Liver (tissue), 9 donors: Measurements from ENCODE around the gene C3orf18. TPM values are rescaled to one million over a fixed set of nuclear protein-coding genes. Genes with fewer than 3 reads are reported as not detected.

Experiments used
- DNase-seq: peaks from one replicate; pipeline ENCODE4 v3.0.0-alpha.2; 2017; ENCODE audit warnings: low spot score
- H3K27ac ChIP-seq, 2 donors: one replicate each; pipeline ENCODE4 v1.7.0; 2013; ENCODE audit warnings: inconsistent platforms in 2 of 2, low read length in 2 of 2, control low read depth in 1 of 2, low read depth in 1 of 2, mild to moderate bottlenecking in 1 of 2
- H3K27me3 ChIP-seq, 4 donors: one replicate each; pipeline versions ENCODE4 v1.6.1 to v1.7.0; 2013; ENCODE audit warnings: low read length in 3 of 4, inconsistent platforms in 1 of 4, mild to moderate bottlenecking in 1 of 4, moderate library complexity in 1 of 4; ENCODE audit not compliant: control insufficient read depth in 4 of 4, insufficient read depth in 4 of 4
- H3K36me3 ChIP-seq, 4 donors: one replicate each; pipeline versions ENCODE4 v1.6.1 to v1.7.0; 2013; ENCODE audit warnings: low read length in 3 of 4, mild to moderate bottlenecking in 3 of 4, low read depth in 1 of 4, moderate library complexity in 1 of 4; ENCODE audit not compliant: control insufficient read depth in 4 of 4, insufficient read depth in 3 of 4
- H3K4me1 ChIP-seq, 4 donors: one replicate each; pipeline versions ENCODE4 v1.6.1 to v1.7.0; 2013; ENCODE audit warnings: low read length in 3 of 4, mild to moderate bottlenecking in 3 of 4, moderate library complexity in 1 of 4; ENCODE audit not compliant: control insufficient read depth in 4 of 4, insufficient read depth in 4 of 4
- H3K4me3 ChIP-seq, 3 donors: one replicate each; pipeline versions ENCODE4 v1.6.1 to v1.7.0; 2013; ENCODE audit warnings: low read length in 3 of 3, control low read depth in 1 of 3, low read depth in 1 of 3, mild to moderate bottlenecking in 1 of 3
- H3K9ac ChIP-seq, 2 donors: one replicate each; pipeline ENCODE4 v1.7.0; 2013; ENCODE audit warnings: low read length in 2 of 2, mild to moderate bottlenecking in 2 of 2, moderate library complexity in 2 of 2, control low read depth in 1 of 2, low read depth in 1 of 2
- H3K9me3 ChIP-seq, 4 donors: one replicate each; pipeline versions ENCODE4 v1.6.1 to v1.7.0; 2013; ENCODE audit warnings: low read length in 3 of 4; ENCODE audit not compliant: control insufficient read depth in 4 of 4
- EGR1 ChIP-seq, 2 donors: IDR thresholded peaks; 2 replicates each; pipeline ENCODE4 v1.6.1; 2016 to 2018; ENCODE audit warnings: antibody characterized with exemption in 2 of 2, low read depth in 2 of 2
- FOXA1 ChIP-seq: IDR thresholded peaks from 2 replicates; pipeline ENCODE4 v1.6.1; 2016; ENCODE audit warnings: antibody characterized with exemption
- FOXA2 ChIP-seq: IDR thresholded peaks from 2 replicates; pipeline ENCODE4 v1.6.1; 2016; ENCODE audit warnings: antibody characterized with exemption
- GABPA ChIP-seq, 2 donors: IDR thresholded peaks in 1 of 2; conservative IDR thresholded peaks in 1 of 2; 2 replicates each; pipeline ENCODE4 v1.6.1; 2016; ENCODE audit warnings: antibody characterized with exemption in 2 of 2, mild to moderate bottlenecking in 1 of 2, moderate library complexity in 1 of 2
- HNF4A ChIP-seq, 2 donors: conservative IDR thresholded peaks; 2 replicates each; pipeline ENCODE4 v1.6.1; 2016; ENCODE audit warnings: antibody characterized with exemption in 2 of 2, mild to moderate bottlenecking in 2 of 2
- HNF4G ChIP-seq: IDR thresholded peaks from 2 replicates; pipeline ENCODE4 v1.6.1; 2016; ENCODE audit warnings: antibody characterized with exemption
- JUND ChIP-seq, 2 donors: IDR thresholded peaks; 2 replicates each; pipeline ENCODE4 v1.6.1; 2016; ENCODE audit warnings: antibody characterized with exemption in 2 of 2
- NR2F2 ChIP-seq: IDR thresholded peaks from 2 replicates; pipeline ENCODE4 v1.6.1; 2016; ENCODE audit warnings: antibody characterized with exemption
- RAD21 ChIP-seq, 2 donors: IDR thresholded peaks; 2 replicates each; pipeline ENCODE4 v1.6.1; 2016; ENCODE audit warnings: antibody characterized with exemption in 2 of 2, mild to moderate bottlenecking in 2 of 2
- RXRA ChIP-seq, 2 donors: IDR thresholded peaks; 2 replicates each; pipeline ENCODE4 v1.6.1; 2017 to 2018; ENCODE audit warnings: antibody characterized with exemption in 2 of 2, mild to moderate bottlenecking in 1 of 2
- SP1 ChIP-seq: IDR thresholded peaks from 2 replicates; pipeline ENCODE4 v1.6.1; 2018; ENCODE audit warnings: antibody characterized with exemption, mild to moderate bottlenecking
- TAF1 ChIP-seq: conservative IDR thresholded peaks from 2 replicates; pipeline ENCODE4 v1.6.1; 2016; ENCODE audit warnings: antibody characterized with exemption, mild to moderate bottlenecking
- YY1 ChIP-seq: IDR thresholded peaks from 2 replicates; pipeline ENCODE4 v1.6.1; 2016; ENCODE audit warnings: antibody characterized with exemption, mild to moderate bottlenecking
- ZBTB33 ChIP-seq: IDR thresholded peaks from 2 replicates; pipeline ENCODE4 v1.6.1; 2016; ENCODE audit warnings: antibody characterized with exemption
- WGBS: extraction: QIAGEN DNeasy Blood & Tissue Kit; methylation state at CpG from one replicate; pipeline ENCODE4 v1.1.7; 2013; 5-methylcytosine and 5-hydroxymethylcytosine counted together
- polyA plus RNA-seq, 2 donors: library from polyadenylated mRNA; stranded (reverse) in 1 of 2; unstranded in 1 of 2; fragments of 200-250 nt in 1 of 2; fragments of >200 nt in 1 of 2; fragmentation: Nextera tagmentation in 1 of 2; extraction: Ambion mirVana in 1 of 2; gene quantifications; one replicate each; pipeline versions ENCODE4 v1.2.1 to v1.2.3, GENCODE V29; 2013 to 2015
- total RNA-seq, 2 donors: library from RNA; depleted of rRNA; stranded (reverse); fragments of >200 nt; gene quantifications; one replicate each; pipeline ENCODE4 v1.2.3, GENCODE V29; 2014
- TF ChIP-seq, protein P1 (sequence below): IDR thresholded peaks from 2 replicates; pipeline ENCODE4 v1.6.1; 2016; ENCODE audit warnings: antibody characterized with exemption
- TF ChIP-seq, protein P2 (sequence below): IDR thresholded peaks from 2 replicates; pipeline ENCODE4 v1.6.1; 2016; ENCODE audit warnings: antibody characterized with exemption
- TF ChIP-seq, protein P3 (sequence below): IDR thresholded peaks from 2 replicates; pipeline ENCODE4 v1.6.1; 2016; ENCODE audit warnings: antibody characterized with exemption, mild to moderate bottlenecking
- donor health status: healthy.
- donor health status: healthy.
- donor health status: healthy.
- donor health status: healthy.
- donor health status: healthy.

The C3orf18 gene
- total and polyA plus RNA-seq, 4 donors = 0.54 to 2.7 (median 1.5) TPM

GRCh38 chr3:50539356-50540286 lies 27.9 kb downstream of the C3orf18 start (continued):
- TF ChIP-seq FOXA1 = no peak
- TF ChIP-seq RXRA (IDR thresholded peaks at IDR 0.05) = no peak

GRCh38 chr3:50537421-50538129 lies 30.0 kb downstream of the C3orf18 start:
- peaks cover 0 to 2% (median 0%) of the 10 kb centered on the region in 4 donors for H3K27me3 ChIP-seq
- H3K4me1 ChIP-seq = no peaks in the 10 kb centered on the region
- 70% methylated on average over 4 of the region's 4 CpGs for WGBS
- no peaks in the 10 kb centered on the region for H3K9me3 ChIP-seq
- no peaks in the 10 kb centered on the region for H3K36me3 ChIP-seq
- H3K4me3 ChIP-seq = no peak overlapping the region
- DNase-seq = no peak
- no peak for TF ChIP-seq FOXA2
- TF ChIP-seq, protein P1, sequence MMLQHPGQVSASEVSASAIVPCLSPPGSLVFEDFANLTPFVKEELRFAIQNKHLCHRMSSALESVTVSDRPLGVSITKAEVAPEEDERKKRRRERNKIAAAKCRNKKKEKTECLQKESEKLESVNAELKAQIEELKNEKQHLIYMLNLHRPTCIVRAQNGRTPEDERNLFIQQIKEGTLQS = no peak
- TF ChIP-seq HNF4A (conservative IDR thresholded peaks at IDR 0.05) = no peak
- no peak for TF ChIP-seq SP1
- no peak for TF ChIP-seq NR2F2
- TF ChIP-seq, protein P2, sequence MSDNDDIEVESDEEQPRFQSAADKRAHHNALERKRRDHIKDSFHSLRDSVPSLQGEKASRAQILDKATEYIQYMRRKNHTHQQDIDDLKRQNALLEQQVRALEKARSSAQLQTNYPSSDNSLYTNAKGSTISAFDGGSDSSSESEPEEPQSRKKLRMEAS = no peak
- no peak for TF ChIP-seq JUND (IDR thresholded peaks at IDR 0.05)
- no peak for TF ChIP-seq FOXA1
- no peak for TF ChIP-seq RAD21 (IDR thresholded peaks at IDR 0.05)
- no peak for TF ChIP-seq GABPA (IDR thresholded peaks at IDR 0.05 in 1 of 2, conservative IDR thresholded peaks at IDR 0.05 in 1 of 2)
- TF ChIP-seq TAF1 = no peak
- TF ChIP-seq ZBTB33 = no peak
- no peak for TF ChIP-seq EGR1 (IDR thresholded peaks at IDR 0.05; ENCODE audit: low read depth in 2 of 2)
- no peak overlapping the region for H3K9ac ChIP-seq
- no peak overlapping the region for H3K27ac ChIP-seq

DNA sequence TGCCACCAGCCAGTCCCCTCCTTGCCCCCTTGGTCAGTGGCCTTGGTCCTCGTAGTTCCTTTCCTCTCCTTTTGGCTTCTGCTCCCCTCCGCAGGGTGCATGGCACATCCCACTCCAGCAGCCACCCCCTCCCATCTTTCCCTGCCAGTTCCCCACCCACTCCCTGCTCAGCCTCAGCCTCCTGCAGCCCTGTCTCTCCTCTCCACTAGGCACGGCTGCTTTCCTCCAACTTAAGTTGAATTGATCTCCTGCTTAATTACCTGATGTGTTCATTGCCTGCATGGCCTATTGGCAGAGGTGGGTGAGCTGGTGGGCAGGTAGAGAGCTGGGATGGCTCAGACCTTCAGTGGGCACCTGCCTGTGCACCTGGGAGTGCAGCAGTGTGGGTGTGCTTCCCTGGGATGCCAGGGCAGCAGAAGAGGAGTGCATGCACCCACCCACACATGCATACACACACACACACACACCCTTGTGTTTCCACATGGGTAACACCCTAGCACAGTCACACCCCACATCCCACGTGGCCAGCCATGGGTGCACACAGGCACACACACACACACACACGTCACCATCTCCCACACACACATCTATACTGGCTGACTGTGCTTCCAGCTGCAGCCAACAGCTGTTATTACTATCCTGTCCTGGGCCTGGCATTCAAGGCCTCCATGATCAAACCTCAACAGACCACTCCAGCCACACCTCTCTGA lies 30.9 kb downstream of the C3orf18 start:
- TF ChIP-seq HNF4G (no peak), GABPA (IDR thresholded peaks at IDR 0.05 in 1 of 2, conservative IDR thresholded peaks at IDR 0.05 in 1 of 2) (no peak), JUND (IDR thresholded peaks at IDR 0.05) (no peak), FOXA2 (no peak), TAF1 (no peak), NR2F2 (no peak), RAD21 (IDR thresholded peaks at IDR 0.05) (no peak), SP1 (no peak), EGR1 (IDR thresholded peaks at IDR 0.05; ENCODE audit: low read depth in 2 of 2) (no peak), RXRA (IDR thresholded peaks at IDR 0.05) (no peak), FOXA1 (no peak), ZBTB33 (no peak), YY1 (no peak)
- TF ChIP-seq, protein P3, sequence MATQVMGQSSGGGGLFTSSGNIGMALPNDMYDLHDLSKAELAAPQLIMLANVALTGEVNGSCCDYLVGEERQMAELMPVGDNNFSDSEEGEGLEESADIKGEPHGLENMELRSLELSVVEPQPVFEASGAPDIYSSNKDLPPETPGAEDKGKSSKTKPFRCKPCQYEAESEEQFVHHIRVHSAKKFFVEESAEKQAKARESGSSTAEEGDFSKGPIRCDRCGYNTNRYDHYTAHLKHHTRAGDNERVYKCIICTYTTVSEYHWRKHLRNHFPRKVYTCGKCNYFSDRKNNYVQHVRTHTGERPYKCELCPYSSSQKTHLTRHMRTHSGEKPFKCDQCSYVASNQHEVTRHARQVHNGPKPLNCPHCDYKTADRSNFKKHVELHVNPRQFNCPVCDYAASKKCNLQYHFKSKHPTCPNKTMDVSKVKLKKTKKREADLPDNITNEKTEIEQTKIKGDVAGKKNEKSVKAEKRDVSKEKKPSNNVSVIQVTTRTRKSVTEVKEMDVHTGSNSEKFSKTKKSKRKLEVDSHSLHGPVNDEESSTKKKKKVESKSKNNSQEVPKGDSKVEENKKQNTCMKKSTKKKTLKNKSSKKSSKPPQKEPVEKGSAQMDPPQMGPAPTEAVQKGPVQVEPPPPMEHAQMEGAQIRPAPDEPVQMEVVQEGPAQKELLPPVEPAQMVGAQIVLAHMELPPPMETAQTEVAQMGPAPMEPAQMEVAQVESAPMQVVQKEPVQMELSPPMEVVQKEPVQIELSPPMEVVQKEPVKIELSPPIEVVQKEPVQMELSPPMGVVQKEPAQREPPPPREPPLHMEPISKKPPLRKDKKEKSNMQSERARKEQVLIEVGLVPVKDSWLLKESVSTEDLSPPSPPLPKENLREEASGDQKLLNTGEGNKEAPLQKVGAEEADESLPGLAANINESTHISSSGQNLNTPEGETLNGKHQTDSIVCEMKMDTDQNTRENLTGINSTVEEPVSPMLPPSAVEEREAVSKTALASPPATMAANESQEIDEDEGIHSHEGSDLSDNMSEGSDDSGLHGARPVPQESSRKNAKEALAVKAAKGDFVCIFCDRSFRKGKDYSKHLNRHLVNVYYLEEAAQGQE = no peak
- H3K9me3 ChIP-seq = no peaks in the 10 kb centered on the region
- H3K27ac ChIP-seq = no peak overlapping the region
- WGBS = 77% methylated on average over 5 of the region's 5 CpGs
- H3K27me3 ChIP-seq = peaks cover 0 to 2% (median 0%) of the 10 kb centered on the region in 4 donors
- no peaks in the 10 kb centered on the region for H3K4me1 ChIP-seq
- H3K36me3 ChIP-seq = no peaks in the 10 kb centered on the region
- DNase-seq = no peak
- no peak overlapping the region for H3K9ac ChIP-seq
- no peak overlapping the region for H3K4me3 ChIP-seq
